HG03066 (cell line): ENCODE results near the gene TMUB2.

ENCODE experiments used
- ATAC-seq: cut with Tn5 transposase; IDR thresholded peaks from one replicate; pipeline ENCODE4 v1.9.1; 2021; ENCODE audit warnings: low read depth; ENCODE audit not compliant: unreplicated experiment

The TMUB2 gene

DNA sequence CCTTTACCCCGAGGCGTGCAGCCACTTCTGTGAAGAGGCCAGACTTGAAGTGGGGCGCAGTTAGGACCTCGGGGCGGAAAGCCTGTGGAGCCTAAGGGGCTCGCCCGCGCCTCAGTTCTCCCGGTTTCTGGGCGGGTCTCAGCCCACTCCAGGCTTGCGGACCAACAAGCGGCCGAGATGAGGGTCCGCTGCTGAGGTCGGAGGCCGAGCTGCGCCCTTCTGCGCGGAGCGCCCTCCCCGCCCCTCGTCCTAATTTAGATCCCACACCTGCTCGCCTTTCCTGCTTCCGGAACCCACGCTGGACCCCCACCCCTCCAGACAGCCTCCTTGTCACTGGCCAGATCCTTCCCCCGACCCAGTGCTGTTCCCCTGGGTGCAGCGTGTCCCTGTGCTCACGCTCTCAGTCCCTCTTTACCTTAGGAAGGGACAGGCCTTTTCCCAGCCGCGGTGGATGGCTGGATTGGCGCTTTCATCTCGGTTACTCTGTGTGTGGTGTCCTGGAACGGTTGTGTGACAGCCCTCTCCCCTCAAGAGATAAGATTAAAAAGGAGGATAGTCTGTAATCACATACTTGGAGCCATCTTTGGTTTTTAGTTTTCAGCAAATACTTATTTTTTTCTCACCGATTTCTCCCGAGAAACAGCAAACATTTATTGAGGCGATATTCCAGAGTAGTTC, 13.8 kb downstream of the TMUB2 start:
- no peak for ATAC-seq

DNA sequence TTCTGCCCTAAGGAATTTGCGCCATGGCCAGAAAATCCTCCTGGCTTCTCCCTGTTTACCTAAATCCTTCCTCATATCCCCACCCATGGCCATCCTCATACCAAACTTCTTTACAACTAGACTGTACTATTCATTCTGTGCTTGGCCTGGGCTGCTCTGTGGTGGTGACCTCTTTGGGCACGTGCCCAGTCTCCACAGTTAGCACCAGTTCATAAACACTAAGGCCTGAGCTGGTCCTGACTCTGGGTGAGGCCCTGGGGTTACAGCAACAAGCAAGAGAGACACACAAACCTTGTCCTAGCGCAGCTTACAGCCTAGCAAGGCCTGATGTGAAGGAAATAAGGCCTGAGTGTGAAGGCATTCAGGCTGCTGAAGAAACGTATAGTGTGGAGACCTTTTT, 16.0 kb downstream of the TMUB2 start:
- ATAC-seq, result no peak

DNA sequence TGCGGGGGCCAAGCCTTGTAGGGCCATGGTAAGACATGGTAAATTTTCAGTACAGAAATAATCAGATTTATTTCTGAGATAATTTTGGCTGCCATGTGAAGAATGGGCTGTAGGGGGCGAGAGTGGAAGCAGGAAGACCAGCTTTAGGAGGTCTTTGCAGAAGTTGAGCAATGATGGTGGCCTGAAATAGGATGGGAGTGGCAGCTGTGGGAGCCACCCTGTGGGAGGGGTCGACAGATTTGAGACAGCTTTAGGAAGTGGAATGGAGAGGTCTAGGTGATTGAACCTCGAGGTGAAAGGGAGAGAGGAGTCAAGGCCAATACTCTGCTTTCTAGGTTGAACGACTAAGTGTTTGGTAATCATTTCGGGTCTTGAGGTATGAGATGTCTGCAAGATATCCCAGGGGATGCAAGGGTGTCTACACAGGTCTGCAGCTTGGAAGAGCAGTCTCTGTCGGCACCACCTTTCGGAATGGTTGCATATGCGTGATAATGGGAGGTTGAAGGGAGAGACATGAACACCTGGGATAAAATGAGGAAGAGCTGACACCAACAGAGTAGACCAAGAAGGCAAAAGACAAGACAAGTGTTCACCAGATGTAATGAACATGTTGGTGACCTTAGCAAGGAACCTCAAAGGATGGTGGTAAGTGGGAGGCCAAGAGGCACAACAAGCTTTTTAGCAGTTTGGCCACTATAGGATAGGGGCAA, 17.1 kb downstream of the TMUB2 start:
- no peak for ATAC-seq

DNA sequence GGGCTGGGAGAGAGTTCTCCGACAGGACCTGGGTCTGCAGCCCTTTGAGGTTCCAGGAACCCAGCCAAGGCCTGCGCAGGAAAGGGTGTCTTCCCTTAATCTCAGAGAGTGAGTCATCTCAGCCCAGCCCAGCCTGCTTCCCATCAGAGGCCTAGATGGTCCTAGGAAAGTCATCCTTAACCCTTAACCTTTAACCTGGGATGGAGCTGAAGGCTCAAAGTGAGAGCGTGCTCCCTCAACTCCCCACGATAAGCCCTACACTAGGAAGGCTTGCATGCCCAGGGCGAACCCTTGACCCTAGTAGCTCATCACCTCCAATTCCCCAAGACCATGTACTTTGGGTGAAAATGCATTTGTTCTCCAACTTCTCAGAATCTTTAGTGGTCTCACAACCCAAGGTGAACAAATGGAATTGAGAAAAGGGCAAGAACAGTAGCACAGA, 17.7 kb downstream of the TMUB2 start:
- ATAC-seq, result no peak

DNA sequence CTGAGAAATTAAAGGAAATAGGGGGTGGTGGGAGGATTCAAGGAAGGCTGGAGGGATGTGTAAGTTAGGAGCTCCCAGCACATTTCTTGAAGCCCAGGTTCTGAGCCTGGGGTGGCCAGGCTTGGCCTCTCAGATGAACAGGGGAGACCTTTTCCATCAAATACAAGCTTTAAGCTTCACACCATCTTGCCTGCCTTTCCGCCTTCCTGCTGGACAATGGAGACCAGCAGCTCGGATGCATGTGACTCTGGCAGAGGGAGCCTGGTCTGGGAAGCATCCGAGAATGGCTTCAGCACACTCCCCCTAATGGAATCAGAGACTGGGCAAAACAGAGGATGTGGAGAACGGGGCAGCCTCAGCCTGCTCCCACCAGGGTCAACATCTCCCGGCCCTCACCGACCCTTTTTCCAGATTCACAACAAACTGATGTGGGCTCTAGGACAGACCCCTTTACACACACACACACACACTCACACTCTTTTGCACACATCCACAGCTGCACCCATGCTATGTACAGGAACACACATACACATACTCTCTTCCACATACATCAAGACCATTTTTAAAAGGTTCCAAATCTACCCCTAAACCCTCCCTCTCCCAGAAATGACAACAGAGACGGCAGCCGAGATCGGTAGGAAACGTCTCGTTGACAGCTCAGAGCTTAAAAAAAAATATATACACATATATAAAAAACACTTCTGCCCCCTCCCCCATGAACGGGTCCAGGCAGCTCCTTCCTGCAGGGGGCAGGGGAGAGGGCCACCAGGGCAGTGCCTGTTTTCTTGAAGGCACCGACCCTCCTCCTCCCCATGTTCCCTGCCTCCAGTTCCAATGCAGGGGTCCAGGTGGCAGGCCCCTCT, 19.4 kb downstream of the TMUB2 start:
- ATAC-seq, result no peak

DNA sequence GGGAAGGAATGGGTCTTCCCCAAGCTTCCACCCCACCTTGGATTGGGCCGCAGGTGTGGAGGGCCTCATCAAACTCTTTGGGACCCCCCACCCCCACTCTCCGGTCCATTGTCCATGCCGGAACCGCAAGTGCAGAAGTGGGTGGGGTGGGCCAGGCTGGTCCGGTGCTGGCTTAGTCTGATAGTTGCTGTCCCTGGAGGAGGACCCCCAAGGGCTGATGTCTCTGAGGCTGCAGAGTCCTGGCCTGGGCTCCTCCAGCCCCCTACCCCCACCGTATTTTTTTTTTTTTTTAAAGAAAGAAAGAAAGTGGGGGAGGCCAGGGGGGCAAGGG, 20.0 kb downstream of the TMUB2 start:
- no peak for ATAC-seq

DNA sequence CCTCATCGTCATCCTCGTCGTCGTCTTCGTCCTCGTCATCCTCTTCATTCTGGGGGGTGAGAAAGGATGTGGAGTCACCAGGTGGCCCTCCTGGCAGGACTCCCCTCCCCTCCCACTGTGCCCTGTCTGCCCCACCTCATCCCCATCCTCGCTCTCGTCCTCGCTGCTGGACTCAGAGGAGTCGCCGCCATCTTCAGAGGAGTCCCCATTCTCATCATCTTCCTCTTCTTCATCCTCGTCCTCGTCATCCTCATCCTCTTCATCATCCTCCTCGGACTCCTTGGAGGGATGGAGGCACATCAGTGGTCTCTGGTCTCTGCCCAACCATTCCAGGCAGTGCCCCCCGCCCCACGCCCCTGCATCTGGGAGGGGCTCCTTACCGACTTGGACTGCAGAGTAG, 20.5 kb downstream of the TMUB2 start:
- ATAC-seq, result no peak

DNA sequence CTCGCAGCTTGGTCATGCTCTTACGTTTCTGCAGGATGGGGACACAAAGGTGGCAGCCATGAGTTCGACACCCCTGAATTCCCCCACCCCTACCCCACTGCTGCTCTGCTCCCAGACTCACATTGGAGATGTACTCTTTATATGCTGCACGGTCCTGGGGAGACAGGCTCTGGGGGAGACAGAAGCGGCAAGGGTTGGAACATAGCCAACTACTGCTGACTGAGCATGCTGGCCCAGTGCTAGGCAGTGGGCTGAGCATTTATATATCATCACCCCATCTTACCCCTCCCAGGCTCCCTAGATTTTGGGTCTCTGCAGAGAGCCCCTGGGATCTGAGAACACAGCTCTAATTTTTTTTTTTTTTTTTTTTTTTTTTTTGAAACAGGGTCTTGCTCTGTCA, 21.0 kb downstream of the TMUB2 start:
- ATAC-seq, result no peak

DNA sequence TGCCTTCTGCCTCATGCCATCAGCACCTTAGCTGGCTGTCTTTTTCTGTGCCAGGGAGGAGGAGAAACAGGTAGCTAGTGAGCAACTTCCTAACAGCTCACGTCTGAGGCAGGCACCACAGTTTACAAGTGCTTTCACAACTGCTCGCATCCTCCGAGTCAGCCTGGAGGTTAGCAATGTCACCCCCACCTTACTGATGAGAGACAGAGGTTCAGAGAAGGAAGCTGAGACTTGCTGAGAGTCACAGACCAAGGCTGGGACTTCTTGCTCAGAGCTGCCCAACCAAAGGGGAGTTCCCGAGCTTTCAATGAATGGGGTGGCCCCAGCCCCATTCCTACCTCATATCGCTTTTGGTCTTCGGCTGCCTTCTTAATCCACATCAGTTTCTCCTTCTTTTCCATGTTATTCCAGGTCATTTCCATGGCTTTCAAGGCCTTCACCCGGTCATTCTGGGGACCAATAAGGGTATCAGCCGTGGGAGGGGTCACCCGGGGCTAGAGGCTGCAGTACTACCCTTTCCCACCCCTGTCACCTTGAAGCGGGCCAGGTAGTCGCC, 23.1 kb downstream of the TMUB2 start:
- no peak for ATAC-seq

DNA sequence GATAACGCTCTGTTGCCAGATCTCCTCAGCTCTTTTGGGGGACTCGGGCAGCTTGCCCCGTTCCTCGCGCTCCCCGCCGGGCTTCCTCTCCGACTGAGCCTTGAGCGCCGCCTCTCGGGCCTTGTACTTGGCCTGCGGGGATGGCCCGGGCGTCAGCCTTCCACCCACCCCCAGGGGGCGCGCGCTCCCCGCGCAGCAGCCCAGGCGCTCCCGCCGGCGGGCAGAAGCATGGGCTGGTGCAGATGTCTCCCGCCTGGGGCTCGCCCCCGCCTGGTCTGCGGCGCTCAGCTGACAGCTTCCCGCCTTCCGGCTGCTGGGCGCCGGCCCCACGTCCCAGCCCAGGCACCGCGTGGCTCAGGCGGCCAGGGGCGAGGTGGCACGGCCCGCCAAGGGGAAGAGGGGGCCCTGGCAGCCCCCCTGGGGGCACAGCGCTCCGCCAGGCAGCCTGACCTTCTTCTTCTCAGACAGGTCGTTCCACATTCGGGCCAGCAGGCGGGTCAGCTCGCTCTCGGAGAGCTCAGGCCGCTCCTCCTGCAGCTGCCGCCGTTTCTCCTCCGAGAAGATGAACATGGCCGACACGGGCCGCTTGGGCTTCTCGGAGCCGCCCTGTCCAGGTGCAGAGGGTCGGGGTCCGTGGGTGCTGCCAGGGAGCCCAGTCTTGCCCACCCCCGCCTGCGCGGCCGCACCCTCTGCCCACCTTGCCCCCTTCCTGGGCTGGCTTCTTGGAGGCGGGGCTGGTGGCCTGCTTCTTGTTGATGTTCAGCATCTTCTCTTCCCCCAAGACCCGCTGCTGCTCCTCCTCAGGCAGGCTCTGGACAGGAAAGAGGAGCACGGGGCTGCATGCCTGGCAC, 23.8 kb downstream of the TMUB2 start:
- peak; percentile 50 for ATAC-seq

DNA sequence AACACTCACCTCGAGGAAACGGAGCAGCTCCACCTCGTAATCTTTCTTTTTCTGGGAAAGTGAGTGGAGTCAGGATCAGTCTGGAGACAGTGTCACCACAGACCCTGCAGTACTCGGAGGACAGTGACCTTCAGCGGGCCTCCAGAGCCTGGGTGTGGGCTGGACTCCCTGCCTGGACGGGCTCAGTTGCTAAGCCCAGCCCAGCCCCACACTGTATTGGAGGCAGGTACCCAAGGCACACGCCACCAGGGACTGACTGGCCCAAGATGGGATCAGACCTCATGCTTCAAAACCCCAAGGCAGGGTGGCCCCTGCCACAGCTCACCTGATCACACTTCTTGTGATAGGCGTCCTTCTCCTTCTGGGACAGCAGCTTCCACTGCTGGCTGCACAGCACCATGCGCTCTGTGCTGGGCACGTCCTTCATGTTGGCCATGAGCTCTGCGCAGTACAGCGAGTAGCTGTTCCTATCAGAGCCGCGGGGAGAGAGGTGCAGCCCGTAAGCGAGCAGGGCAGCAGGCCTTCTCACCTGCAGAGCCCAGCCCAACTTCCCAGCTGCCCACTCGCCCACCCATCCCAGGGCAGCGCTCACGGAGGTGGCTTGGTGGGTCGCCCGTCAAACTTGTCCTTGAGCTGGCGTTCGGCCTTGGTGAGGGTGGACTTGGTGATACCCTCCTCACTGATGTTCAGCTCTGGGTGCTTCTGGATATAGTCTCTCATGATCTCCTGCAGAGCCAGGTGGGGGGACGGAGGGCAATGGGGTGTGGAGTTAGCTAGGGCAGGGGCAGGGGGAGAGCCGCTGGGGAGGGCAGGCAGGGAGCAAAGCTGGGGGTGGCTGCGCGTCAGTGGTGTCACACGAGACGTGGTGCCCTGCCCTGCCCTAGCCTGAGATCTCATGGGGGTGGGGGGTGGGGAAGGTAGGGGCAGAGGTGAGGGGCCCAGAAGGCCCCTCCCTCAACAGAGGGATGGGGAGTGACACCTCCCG, 24.8 kb downstream of the TMUB2 start:
- no peak for ATAC-seq

DNA sequence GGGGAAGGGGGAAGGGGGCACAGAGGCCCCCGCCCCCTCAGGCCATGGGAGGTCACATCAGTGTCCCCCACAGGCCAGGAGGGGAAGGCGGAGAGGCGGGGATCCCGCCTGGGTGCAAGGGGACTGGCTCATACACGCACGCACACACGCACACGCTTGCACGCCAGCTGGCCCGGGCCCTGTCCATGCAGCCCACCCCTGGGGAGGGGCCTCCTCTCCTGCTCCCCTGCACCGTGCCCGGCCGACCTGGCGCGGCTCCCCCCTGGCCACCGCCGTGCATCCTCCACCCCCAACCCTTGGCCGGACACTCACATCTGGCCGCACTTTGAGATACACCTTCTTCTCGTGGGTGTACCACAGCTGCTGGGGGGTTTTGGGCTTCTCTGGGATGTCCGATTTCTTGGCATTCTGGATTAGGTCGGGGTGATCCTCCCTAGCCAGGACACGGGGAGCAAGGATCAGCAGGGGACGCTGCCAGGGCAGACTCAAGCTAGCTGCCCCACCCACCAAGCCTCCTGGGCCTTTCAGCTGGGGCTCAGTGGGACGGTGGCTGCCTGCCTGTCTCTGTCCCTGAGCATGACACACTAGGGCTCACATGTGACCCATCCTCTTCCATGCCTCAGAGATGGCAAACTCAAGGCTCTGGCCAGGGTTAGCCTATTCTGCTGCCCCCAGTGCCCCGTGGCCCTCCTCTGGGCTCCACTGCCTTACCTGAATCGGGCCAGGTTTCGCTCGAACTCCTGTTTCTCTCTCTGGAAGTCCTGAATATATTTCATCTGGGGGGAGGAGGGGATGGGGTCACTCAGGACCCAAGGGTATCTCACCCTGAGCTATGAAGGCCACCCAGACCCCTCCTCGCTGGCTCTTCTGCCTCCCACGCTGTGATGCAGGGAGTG, 26.0 kb downstream of the TMUB2 start:
- no peak for ATAC-seq

DNA sequence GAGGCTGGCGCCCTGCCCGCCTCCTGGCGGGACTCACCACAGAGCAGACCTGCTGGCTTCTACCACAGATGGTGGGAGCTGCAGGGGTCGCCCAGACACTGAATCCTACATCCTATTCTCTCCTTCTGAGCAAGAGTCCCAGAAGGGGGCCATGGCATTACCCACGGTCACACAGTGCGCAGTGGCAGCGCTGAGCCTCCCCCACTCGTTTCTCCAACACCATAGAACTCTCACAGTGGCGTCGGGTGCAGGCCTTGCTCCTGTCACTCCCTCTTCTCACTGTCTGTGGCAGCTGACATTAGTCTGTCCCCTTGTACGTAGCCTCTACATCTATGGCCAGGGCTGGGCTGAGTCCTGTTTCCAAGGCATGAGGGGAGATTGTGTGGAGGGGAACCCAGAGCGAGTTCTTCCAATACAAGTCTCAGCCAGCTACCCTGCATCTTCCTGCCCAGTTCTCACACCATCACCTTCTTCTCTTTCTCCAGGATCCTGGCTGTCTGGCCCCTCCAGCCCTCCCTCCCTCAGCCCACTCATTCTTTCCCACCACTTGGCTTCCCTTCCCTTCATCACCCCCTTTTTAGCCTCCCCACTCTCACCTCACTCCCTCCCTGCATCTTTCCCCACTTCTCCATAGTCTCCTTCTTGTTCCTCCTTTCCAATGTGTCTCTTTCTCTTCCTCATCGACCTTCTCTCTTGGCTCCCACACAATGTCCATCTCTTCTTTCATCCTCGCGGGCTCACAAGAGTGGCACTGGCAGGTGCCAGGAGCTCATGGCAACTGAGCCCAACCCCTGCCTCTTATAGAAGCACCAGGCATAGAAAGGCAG, 26.8 kb downstream of the TMUB2 start:
- no peak for ATAC-seq

DNA sequence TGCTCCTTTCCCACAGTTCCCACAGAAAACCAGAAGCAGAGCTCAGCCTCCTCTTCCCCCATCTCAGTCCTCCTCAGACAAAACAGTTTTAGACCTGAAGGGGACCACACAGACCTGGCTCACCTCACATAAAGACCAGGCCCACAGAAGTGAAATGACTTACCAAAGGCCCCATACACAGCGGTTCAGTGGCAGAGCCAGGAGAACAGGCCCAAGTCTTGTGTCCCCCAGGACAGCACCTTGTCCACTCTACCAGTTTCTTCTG, 27.4 kb downstream of the TMUB2 start:
- no peak for ATAC-seq

DNA sequence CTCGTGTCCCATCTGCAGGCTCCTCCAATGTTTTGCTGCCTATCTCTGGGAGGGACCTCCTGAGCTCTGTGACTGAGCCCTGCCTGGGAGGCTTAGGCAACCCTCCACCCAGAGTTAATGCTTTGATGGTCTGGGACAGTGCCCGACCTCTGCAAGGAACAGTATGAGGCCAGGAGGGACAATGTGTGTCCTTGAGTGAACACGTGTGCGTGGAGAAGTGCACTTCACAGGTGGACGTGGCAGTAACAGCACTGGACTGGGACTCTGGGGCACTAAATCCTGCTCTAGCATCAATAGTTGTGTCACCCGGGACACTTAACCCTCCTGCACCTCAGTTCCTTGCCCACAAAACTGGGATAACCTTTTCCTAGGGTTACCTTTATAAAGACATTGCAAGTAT, 28.1 kb downstream of the TMUB2 start:
- no peak for ATAC-seq

DNA sequence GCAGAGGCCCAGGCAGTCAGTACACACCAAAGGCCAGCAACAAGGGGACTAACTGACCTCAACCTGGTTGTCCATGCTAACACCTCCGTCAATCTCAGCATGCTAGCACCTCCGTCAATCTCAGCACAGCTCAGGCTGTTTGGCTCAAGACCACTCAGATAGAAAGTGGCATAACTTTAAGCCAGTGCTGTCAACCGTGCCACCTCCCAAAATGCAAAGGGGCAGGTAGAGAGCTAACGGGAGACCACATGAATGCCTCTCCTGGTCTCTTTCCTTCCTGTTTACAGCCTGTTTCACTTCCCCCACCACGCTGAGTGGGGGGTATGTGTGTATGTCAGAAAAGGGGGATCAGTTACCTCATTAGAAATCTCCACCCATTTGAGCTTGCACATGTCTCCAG, 29.4 kb downstream of the TMUB2 start:
- ATAC-seq, result no peak

DNA sequence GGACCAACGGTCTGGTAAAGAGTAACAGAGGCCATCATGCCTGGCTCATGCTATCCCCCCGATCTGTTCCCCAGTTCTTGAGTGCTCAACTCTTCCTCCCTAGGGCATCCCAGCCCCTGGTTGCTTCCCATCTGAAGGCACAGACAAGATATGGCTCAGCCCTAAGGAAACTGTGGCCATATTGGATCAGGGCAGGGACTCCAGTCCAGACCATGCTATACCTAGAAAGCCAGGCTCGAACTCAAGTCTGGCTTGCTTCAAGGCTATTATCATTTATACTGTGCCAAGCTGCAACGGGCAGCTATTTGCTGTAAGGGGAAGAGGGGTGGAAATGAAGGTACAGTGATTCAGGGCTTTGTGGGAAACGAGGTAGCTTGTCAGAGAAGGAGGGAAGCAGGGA, 29.9 kb downstream of the TMUB2 start:
- ATAC-seq, result no peak
